Measurements from ENCODE around the gene NTNG1. TPM values are rescaled to one million over a fixed set of nuclear protein-coding genes. Genes with fewer than 3 reads are reported as not detected.

Gene NTNG1
- total RNA-seq, 2 experiments from 2014 or later = not detected

- H3K4me1 Mint-ChIP-seq (ENCODE audit: low read depth) = no peaks in the 10 kb centered on the region
- no peaks in the 10 kb centered on the region for H3K9me3 Mint-ChIP-seq
- no peak overlapping the region for H3K4me3 ChIP-seq (ENCODE audit: low read length)
- ChIA-PET POLR2A (no interaction called here), CTCF (no interaction called here)
- H3K27ac Mint-ChIP-seq = no peak overlapping the region
- no peaks in the 10 kb centered on the region for H3K9me3 ChIP-seq (ENCODE audit: control insufficient read depth in 1 of 2, insufficient read depth in 1 of 2, low read length in 2 of 2)
- no peaks in the 10 kb centered on the region for H3K36me3 Mint-ChIP-seq (ENCODE audit: low read depth)
- ATAC-seq (ENCODE audit: poor library complexity) (no peak), DNase-seq (no peak)
- no peaks in the 10 kb centered on the region for H3K4me1 ChIP-seq (ENCODE audit: insufficient read depth, low read length)
- intact Hi-C loops (cut with DNase I, micrococcal nuclease) = no loop called here
- no peak for TF ChIP-seq CTCF (IDR thresholded peaks at IDR 0.05)
- H3K27me3 ChIP-seq (ENCODE audit: control insufficient read depth in 1 of 2, insufficient read depth in 2 of 2, low read length in 2 of 2) = no peaks in the 10 kb centered on the region
- H3K4me3 Mint-ChIP-seq = no peak overlapping the region
- no peaks in the 10 kb centered on the region for H3K36me3 ChIP-seq (ENCODE audit: insufficient read depth, low read length)
- H3K27ac ChIP-seq (ENCODE audit: low read depth in 1 of 2, low read length in 2 of 2) = no peak overlapping the region
- peaks cover 5% of the 10 kb centered on the region for H3K27me3 Mint-ChIP-seq
Measured at GRCh38 chr1:107432108-107432507, 291.3 kb downstream of the NTNG1 start.

- CTCF ChIA-PET = interaction anchor here (1.1 kb wide), 1 partner anchor 17 kb away, joined by 3 read pairs; no protein-coding TSS in a partner anchor
- Mint-ChIP-seq H3K36me3 (ENCODE audit: low read depth) (no peaks in the 10 kb centered on the region), H3K27me3 (peaks cover 3% of the 10 kb centered on the region), H3K9me3 (no peaks in the 10 kb centered on the region), H3K4me1 (ENCODE audit: low read depth) (no peaks in the 10 kb centered on the region), H3K4me3 (no peak overlapping the region), H3K27ac (no peak overlapping the region)
- no peaks in the 10 kb centered on the region for H3K36me3 ChIP-seq (ENCODE audit: insufficient read depth, low read length)
- intact Hi-C loops (cut with DNase I, micrococcal nuclease) = no loop called here
- H3K9me3 ChIP-seq (ENCODE audit: control insufficient read depth in 1 of 2, insufficient read depth in 1 of 2, low read length in 2 of 2) = no peaks in the 10 kb centered on the region
- POLR2A ChIA-PET = no interaction called here
- TF ChIP-seq CTCF (IDR thresholded peaks at IDR 0.05) = no peak
- no peak for ATAC-seq (ENCODE audit: poor library complexity)
- H3K4me1 ChIP-seq (ENCODE audit: insufficient read depth, low read length) = no peaks in the 10 kb centered on the region
- DNase-seq = no peak
- H3K4me3 ChIP-seq (ENCODE audit: low read length) = no peak overlapping the region
- H3K27me3 ChIP-seq (ENCODE audit: control insufficient read depth in 1 of 2, insufficient read depth in 2 of 2, low read length in 2 of 2) = no peaks in the 10 kb centered on the region
- no peak overlapping the region for H3K27ac ChIP-seq (ENCODE audit: low read depth in 1 of 2, low read length in 2 of 2)
Measured at GRCh38 chr1:107433068-107433467, 292.2 kb downstream of the NTNG1 start.

- Histone ChIP-seq H3K4me1 (ENCODE audit: insufficient read depth, low read length) (no peaks in the 10 kb centered on the region), H3K9me3 (ENCODE audit: control insufficient read depth in 1 of 2, insufficient read depth in 1 of 2, low read length in 2 of 2) (no peaks in the 10 kb centered on the region), H3K36me3 (ENCODE audit: insufficient read depth, low read length) (no peaks in the 10 kb centered on the region), H3K27ac (ENCODE audit: low read depth in 1 of 2, low read length in 2 of 2) (no peak overlapping the region), H3K4me3 (ENCODE audit: low read length) (no peak overlapping the region), H3K27me3 (ENCODE audit: control insufficient read depth in 1 of 2, insufficient read depth in 2 of 2, low read length in 2 of 2) (no peaks in the 10 kb centered on the region)
- Mint-ChIP-seq H3K27ac (no peak overlapping the region), H3K9me3 (no peaks in the 10 kb centered on the region), H3K4me3 (no peak overlapping the region), H3K36me3 (ENCODE audit: low read depth) (no peaks in the 10 kb centered on the region), H3K27me3 (no peaks in the 10 kb centered on the region), H3K4me1 (ENCODE audit: low read depth) (no peaks in the 10 kb centered on the region)
- ChIA-PET POLR2A (no interaction called here), CTCF (interaction anchor here (1.1 kb wide), 1 partner anchor 16 kb away, joined by 3 read pairs; no protein-coding TSS in a partner anchor)
- ATAC-seq (ENCODE audit: poor library complexity) (no peak), DNase-seq (no peak)
- intact Hi-C loops (cut with DNase I, micrococcal nuclease) = no loop called here
- no peak for TF ChIP-seq CTCF (IDR thresholded peaks at IDR 0.05)
Measured at GRCh38 chr1:107433635-107434360, 293.0 kb downstream of the NTNG1 start.

Measured in CD4-positive, alpha-beta T cell (primary cell).